ENCODE results near the gene LHFPL2.

LHFPL2 gene

GRCh38 chr5:78659714-78660113 lies 11.1 kb upstream of the LHFPL2 start:
- Mint-ChIP-seq H3K4me1 (ENCODE audit: low read depth in 2 of 2) (no peaks in the 10 kb centered on the region), H3K9me3 (no peaks in the 10 kb centered on the region), H3K36me3 (ENCODE audit: insufficient read depth) (no peaks in the 10 kb centered on the region), H3K27me3 (peaks cover 14 to 23% of the 10 kb centered on the region in 2 donors), H3K4me3 (no peak overlapping the region), H3K27ac (no peak overlapping the region)
- no peak for ATAC-seq (replicated peaks)
- no peak for DNase-seq

- H3K4me1 Mint-ChIP-seq (ENCODE audit: low read depth in 2 of 2): no peaks in the 10 kb centered on the region
Observed at GRCh38 chr5:78659114-78659513, 10.5 kb upstream of the LHFPL2 start.

GRCh38 chr5:78657201-78657600 lies 8.6 kb upstream of the LHFPL2 start:
- no peaks in the 10 kb centered on the region for H3K4me1 Mint-ChIP-seq (ENCODE audit: low read depth in 2 of 2)
- DNase-seq (no peak), ATAC-seq (replicated peaks) (no peak)
- H3K27ac Mint-ChIP-seq: no peak overlapping the region
- H3K27me3 Mint-ChIP-seq: peaks cover 20 to 27% of the 10 kb centered on the region in 2 donors
- H3K9me3 Mint-ChIP-seq: no peaks in the 10 kb centered on the region
- no peaks in the 10 kb centered on the region for H3K36me3 Mint-ChIP-seq (ENCODE audit: insufficient read depth)
- no peak overlapping the region for H3K4me3 Mint-ChIP-seq

More at GRCh38 chr5:78659114-78659513, 10.5 kb upstream of the LHFPL2 start:
- H3K27me3 Mint-ChIP-seq: peaks cover 16 to 24% of the 10 kb centered on the region in 2 donors
- no peaks in the 10 kb centered on the region for H3K36me3 Mint-ChIP-seq (ENCODE audit: insufficient read depth)
- ATAC-seq (replicated peaks) (no peak), DNase-seq (no peak)
- H3K9me3 Mint-ChIP-seq: no peaks in the 10 kb centered on the region
- no peak overlapping the region for H3K27ac Mint-ChIP-seq
- no peak overlapping the region for H3K4me3 Mint-ChIP-seq

- no peaks in the 10 kb centered on the region for H3K4me1 Mint-ChIP-seq (ENCODE audit: low read depth in 2 of 2)
- no peaks in the 10 kb centered on the region for H3K9me3 Mint-ChIP-seq
- DNase-seq (no peak), ATAC-seq (replicated peaks) (no peak)
- H3K27me3 Mint-ChIP-seq: peaks cover 20 to 31% of the 10 kb centered on the region in 2 donors
- H3K27ac Mint-ChIP-seq: no peak overlapping the region
- no peak overlapping the region for H3K4me3 Mint-ChIP-seq
- no peaks in the 10 kb centered on the region for H3K36me3 Mint-ChIP-seq (ENCODE audit: insufficient read depth)
Observed at GRCh38 chr5:78655746-78656290, 7.2 kb upstream of the LHFPL2 start.

- no peak overlapping the region for H3K27ac Mint-ChIP-seq
- peaks cover 32 to 33% of the 10 kb centered on the region in 2 donors for H3K27me3 Mint-ChIP-seq
- DNase-seq (no peak), ATAC-seq (replicated peaks) (no peak)
- H3K36me3 Mint-ChIP-seq (ENCODE audit: insufficient read depth): no peaks in the 10 kb centered on the region
- no peaks in the 10 kb centered on the region for H3K9me3 Mint-ChIP-seq
- no peak overlapping the region for H3K4me3 Mint-ChIP-seq
- peaks cover 3 to 8% of the 10 kb centered on the region in 2 donors for H3K4me1 Mint-ChIP-seq (ENCODE audit: low read depth in 2 of 2)
Observed at GRCh38 chr5:78654386-78654785, 5.8 kb upstream of the LHFPL2 start.

- Mint-ChIP-seq H3K9me3 (no peaks in the 10 kb centered on the region), H3K36me3 (ENCODE audit: insufficient read depth) (no peaks in the 10 kb centered on the region), H3K27ac (no peak overlapping the region), H3K4me3 (no peak overlapping the region), H3K4me1 (ENCODE audit: low read depth in 2 of 2) (peaks cover 3 to 8% of the 10 kb centered on the region in 2 donors), H3K27me3 (peaks cover 31 to 33% of the 10 kb centered on the region in 2 donors)
- DNase-seq (no peak), ATAC-seq (replicated peaks) (no peak)
Observed at GRCh38 chr5:78653681-78654366, 5.3 kb upstream of the LHFPL2 start.

- no peaks in the 10 kb centered on the region for H3K36me3 Mint-ChIP-seq (ENCODE audit: insufficient read depth)
- no peak overlapping the region for H3K4me3 Mint-ChIP-seq
- no peak overlapping the region for H3K27ac Mint-ChIP-seq
- H3K4me1 Mint-ChIP-seq (ENCODE audit: low read depth in 2 of 2): peaks cover 3 to 8% of the 10 kb centered on the region in 2 donors
- no peak for ATAC-seq (replicated peaks)
- H3K9me3 Mint-ChIP-seq: no peaks in the 10 kb centered on the region
- H3K27me3 Mint-ChIP-seq: peaks cover 23 to 26% of the 10 kb centered on the region in 2 donors
- no peak for DNase-seq
Observed at GRCh38 chr5:78653031-78653430, 4.5 kb upstream of the LHFPL2 start.

GRCh38 chr5:78651468-78651867 lies 2.9 kb upstream of the LHFPL2 start:
- H3K4me1 Mint-ChIP-seq (ENCODE audit: low read depth in 2 of 2): peaks cover 9 to 15% of the 10 kb centered on the region in 2 donors
- no peak overlapping the region for H3K27ac Mint-ChIP-seq
- no peak overlapping the region for H3K4me3 Mint-ChIP-seq
- peaks cover 33 to 39% of the 10 kb centered on the region in 2 donors for H3K27me3 Mint-ChIP-seq
- no peaks in the 10 kb centered on the region for H3K9me3 Mint-ChIP-seq
- no peak for ATAC-seq (replicated peaks)
- no peaks in the 10 kb centered on the region for H3K36me3 Mint-ChIP-seq (ENCODE audit: insufficient read depth)
- no peak for DNase-seq

- Mint-ChIP-seq H3K27me3 (peaks cover 42 to 46% of the 10 kb centered on the region in 2 donors), H3K27ac (no peak overlapping the region), H3K4me3 (peak overlapping the region in 1 of 2 donors; percentile 75), H3K4me1 (ENCODE audit: low read depth in 2 of 2) (peaks cover 9 to 15% of the 10 kb centered on the region in 2 donors), H3K9me3 (no peaks in the 10 kb centered on the region), H3K36me3 (ENCODE audit: insufficient read depth) (no peaks in the 10 kb centered on the region)
- ATAC-seq (replicated peaks) (no peak), DNase-seq (no peak)
Observed at GRCh38 chr5:78650531-78650930, 2.0 kb upstream of the LHFPL2 start.

GRCh38 chr5:78649861-78650496 lies 1.4 kb upstream of the LHFPL2 start:
- Mint-ChIP-seq H3K4me1 (ENCODE audit: low read depth in 2 of 2) (peaks cover 9 to 15% of the 10 kb centered on the region in 2 donors), H3K36me3 (ENCODE audit: insufficient read depth) (no peaks in the 10 kb centered on the region), H3K27ac (no peak overlapping the region), H3K9me3 (no peaks in the 10 kb centered on the region), H3K27me3 (peaks cover 47 to 51% of the 10 kb centered on the region in 2 donors), H3K4me3 (peak overlapping the region; percentile 75 to 78)
- ATAC-seq (replicated peaks) (no peak), DNase-seq (no peak)

- Mint-ChIP-seq H3K27ac (no peak overlapping the region), H3K4me3 (peak overlapping the region; percentile 75 to 78), H3K27me3 (peaks cover 54 to 59% of the 10 kb centered on the region in 2 donors), H3K36me3 (ENCODE audit: insufficient read depth) (no peaks in the 10 kb centered on the region), H3K9me3 (no peaks in the 10 kb centered on the region), H3K4me1 (ENCODE audit: low read depth in 2 of 2) (peaks cover 9 to 15% of the 10 kb centered on the region in 2 donors)
- DNase-seq (no peak), ATAC-seq (replicated peaks) (no peak)
Observed at GRCh38 chr5:78649211-78649695, 681 bp upstream of the LHFPL2 start.

- ATAC-seq (replicated peaks): no peak
- Mint-ChIP-seq H3K36me3 (ENCODE audit: insufficient read depth) (peaks cover 1% of the 10 kb centered on the region), H3K4me3 (peak overlapping the region; percentile 57 to 66), H3K9me3 (no peaks in the 10 kb centered on the region), H3K4me1 (ENCODE audit: low read depth in 2 of 2) (peaks cover 9 to 15% of the 10 kb centered on the region in 2 donors), H3K27ac (no peak overlapping the region), H3K27me3 (peaks cover 55 to 57% of the 10 kb centered on the region in 2 donors)
- DNase-seq: no peak
Observed at GRCh38 chr5:78647838-78648358, 674 bp downstream of the LHFPL2 start.

GRCh38 chr5:78647351-78647818 lies 1.2 kb downstream of the LHFPL2 start:
- Mint-ChIP-seq H3K27ac (no peak overlapping the region), H3K27me3 (peaks cover 55 to 56% of the 10 kb centered on the region in 2 donors), H3K9me3 (no peaks in the 10 kb centered on the region), H3K4me1 (ENCODE audit: low read depth in 2 of 2) (peaks cover 9 to 15% of the 10 kb centered on the region in 2 donors), H3K4me3 (peak overlapping the region; percentile 57 to 66), H3K36me3 (ENCODE audit: insufficient read depth) (peaks cover 2% of the 10 kb centered on the region)
- ATAC-seq (replicated peaks) (no peak), DNase-seq (no peak)
